ENCODE data around the gene LMTK2.

The LMTK2 gene

GRCh38 chr7:98178762-98179490, 72.3 kb downstream of the LMTK2 start:
- no peak for DNase-seq

- no peak for DNase-seq
These were observed 74.1 kb downstream of the LMTK2 start for GRCh38 chr7:98180751-98181150.

- no peak for DNase-seq
These were observed 78.4 kb downstream of the LMTK2 start for GRCh38 chr7:98185101-98185500.

GRCh38 chr7:98186452-98187137, 79.9 kb downstream of the LMTK2 start:
- DNase-seq, result no peak

- DNase-seq, result no peak
These were observed 80.5 kb downstream of the LMTK2 start for GRCh38 chr7:98187138-98187502.

GRCh38 chr7:98189559-98189958, 82.9 kb downstream of the LMTK2 start:
- DNase-seq, result no peak

- no peak for DNase-seq
These were observed 85.2 kb downstream of the LMTK2 start for GRCh38 chr7:98191668-98192431.

- no peak for DNase-seq
These were observed 86.3 kb downstream of the LMTK2 start for GRCh38 chr7:98192781-98193457.

- DNase-seq, result no peak
These were observed 87.0 kb downstream of the LMTK2 start for GRCh38 chr7:98193474-98194180.

GRCh38 chr7:98194186-98194585, 87.5 kb downstream of the LMTK2 start:
- DNase-seq, result no peak

- DNase-seq, result no peak
These were observed 88.2 kb downstream of the LMTK2 start for GRCh38 chr7:98194672-98195457.

- no peak for DNase-seq
These were observed 90.3 kb downstream of the LMTK2 start for GRCh38 chr7:98196706-98197605.

- DNase-seq, result no peak
These were observed 92.5 kb downstream of the LMTK2 start for GRCh38 chr7:98199131-98199530.

- no peak for DNase-seq
These were observed 93.7 kb downstream of the LMTK2 start for GRCh38 chr7:98200364-98200763.

GRCh38 chr7:98202367-98203195, 95.9 kb downstream of the LMTK2 start:
- DNase-seq, result peak; percentile 81

GRCh38 chr7:98203261-98203963, 96.8 kb downstream of the LMTK2 start:
- DNase-seq, result no peak

- no peak for DNase-seq
These were observed 97.4 kb downstream of the LMTK2 start for GRCh38 chr7:98203964-98204605.

GRCh38 chr7:98204670-98205069, 98.0 kb downstream of the LMTK2 start:
- DNase-seq, result no peak

Data from hematopoietic multipotent progenitor cell treated with erythropoietin and hydrocortisone succinate and interleukin-3 and kit ligand, for 6 days (in vitro differentiated cells).